AG10803 (cell line): ENCODE measurements around the gene TRIM41.

ENCODE experiments used
- DNase-seq: peaks from one replicate; pipeline ENCODE4 v3.0.0; 2010; ENCODE audit warnings: low read depth
- H3K4me3 ChIP-seq: 2 replicates; pipeline ENCODE4 v1.5.1; 2011; ENCODE audit warnings: mild to moderate bottlenecking, low read length, control low read depth
- TF ChIP-seq, protein P1 (sequence below): conservative IDR thresholded peaks from 2 replicates; pipeline ENCODE4 v1.5.1; 2011; ENCODE audit warnings: mild to moderate bottlenecking, low read length, control low read depth, inconsistent platforms

The TRIM41 gene

DNA sequence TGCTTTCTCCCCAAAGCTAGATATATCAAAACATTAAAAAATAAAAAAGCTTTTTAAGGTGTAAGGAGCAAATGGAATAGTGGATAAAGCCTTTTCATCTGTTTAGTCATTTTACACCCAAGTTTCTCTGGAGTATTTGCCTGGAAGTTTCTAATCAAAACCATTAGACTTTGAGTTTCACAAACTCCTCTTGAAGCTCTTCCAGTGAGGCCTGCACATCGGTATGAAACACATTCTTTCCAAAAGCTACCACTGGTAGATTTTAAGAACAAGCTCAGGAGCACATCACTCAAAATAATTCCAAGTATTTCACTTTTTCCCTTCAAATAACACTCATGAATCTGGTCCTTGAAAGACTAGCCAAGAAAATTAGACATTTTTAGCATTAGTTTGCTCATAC is 32.2 kb downstream of the TRIM41 start:
- TF ChIP-seq, protein P1, sequence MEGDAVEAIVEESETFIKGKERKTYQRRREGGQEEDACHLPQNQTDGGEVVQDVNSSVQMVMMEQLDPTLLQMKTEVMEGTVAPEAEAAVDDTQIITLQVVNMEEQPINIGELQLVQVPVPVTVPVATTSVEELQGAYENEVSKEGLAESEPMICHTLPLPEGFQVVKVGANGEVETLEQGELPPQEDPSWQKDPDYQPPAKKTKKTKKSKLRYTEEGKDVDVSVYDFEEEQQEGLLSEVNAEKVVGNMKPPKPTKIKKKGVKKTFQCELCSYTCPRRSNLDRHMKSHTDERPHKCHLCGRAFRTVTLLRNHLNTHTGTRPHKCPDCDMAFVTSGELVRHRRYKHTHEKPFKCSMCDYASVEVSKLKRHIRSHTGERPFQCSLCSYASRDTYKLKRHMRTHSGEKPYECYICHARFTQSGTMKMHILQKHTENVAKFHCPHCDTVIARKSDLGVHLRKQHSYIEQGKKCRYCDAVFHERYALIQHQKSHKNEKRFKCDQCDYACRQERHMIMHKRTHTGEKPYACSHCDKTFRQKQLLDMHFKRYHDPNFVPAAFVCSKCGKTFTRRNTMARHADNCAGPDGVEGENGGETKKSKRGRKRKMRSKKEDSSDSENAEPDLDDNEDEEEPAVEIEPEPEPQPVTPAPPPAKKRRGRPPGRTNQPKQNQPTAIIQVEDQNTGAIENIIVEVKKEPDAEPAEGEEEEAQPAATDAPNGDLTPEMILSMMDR: no peak

DNA sequence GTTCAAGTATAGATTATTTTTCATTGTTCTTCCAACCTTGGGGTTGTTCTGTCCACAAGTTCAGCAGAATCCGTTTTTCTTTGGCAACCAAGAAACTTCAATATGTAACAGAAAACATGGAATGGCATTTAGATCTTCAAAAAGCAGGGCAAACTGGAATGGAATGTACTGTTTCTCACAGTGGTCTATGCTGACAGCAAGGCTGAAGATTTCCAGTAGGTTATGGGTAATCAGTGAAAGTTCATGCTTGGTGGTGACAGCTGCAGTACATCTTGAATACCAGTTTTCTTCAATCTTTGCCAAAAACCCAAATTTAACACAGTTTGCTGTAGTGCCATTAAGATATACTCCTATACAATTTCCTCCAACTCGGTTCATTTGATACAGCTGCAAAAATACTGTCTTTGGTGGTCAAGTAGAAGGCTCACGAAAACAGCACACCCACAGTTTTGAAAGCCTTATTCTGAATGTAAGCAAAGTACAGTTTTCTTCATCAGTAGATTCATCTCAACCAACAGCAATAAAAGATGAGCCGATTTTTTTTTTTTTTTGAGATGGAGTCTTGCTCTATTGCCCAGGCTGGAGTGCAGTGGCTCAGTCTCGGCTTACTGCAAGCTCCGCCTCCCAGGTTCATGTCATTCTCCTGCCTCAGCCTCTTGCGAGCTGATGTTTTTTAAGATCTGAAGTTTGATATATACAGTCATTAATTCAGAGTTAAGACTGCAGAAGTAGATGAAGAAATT is 32.9 kb downstream of the TRIM41 start:
- peak; percentile 34 for DNase-seq
- no peak overlapping the region for H3K4me3 ChIP-seq
- TF ChIP-seq, protein P1: no peak

More for the DNA sequence above, 32.2 kb downstream of the TRIM41 start:
- peak; percentile 49 for DNase-seq
- H3K4me3 ChIP-seq: no peak overlapping the region

DNA sequence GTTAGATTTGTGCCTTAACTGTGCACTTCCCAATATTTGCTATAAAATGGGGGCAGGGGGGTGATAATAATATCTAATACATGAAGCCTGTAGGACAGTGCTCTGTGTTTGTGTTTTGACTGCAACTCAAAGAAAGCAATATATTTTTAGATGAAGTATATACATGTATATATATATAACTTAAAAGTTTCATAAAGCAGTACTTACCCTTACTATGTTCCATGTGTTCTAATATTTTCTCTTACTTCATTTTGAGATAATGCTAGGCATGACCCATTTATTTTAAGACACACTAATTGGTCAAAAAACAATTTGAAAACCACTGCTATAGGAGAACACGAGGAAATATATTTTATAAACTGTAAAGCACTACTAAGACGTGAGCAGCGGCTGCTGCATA is 35.5 kb downstream of the TRIM41 start:
- no peak for DNase-seq
- peak overlapping the region; percentile 99 for H3K4me3 ChIP-seq
- TF ChIP-seq, protein P1: no peak

DNA sequence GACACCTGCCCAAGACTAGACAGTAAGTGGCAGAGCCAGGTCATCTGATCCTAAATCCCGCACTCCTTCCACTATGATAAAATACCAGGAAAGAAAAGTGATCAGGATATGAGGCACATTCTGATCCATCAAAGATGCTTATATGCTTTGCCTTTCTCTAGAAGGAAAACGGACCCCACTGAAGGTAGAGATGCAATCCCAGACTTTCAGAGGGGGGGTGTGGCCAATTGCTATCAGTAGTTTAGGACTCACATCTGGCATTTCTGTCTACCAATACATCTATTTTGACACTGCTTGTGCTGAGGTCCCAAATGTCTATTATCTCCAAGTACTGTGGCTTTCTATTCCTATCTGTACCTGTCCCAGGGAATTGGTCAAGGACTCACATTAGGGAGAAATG is 36.2 kb downstream of the TRIM41 start:
- DNase-seq: no peak
- H3K4me3 ChIP-seq: peak overlapping the region; percentile 99
- TF ChIP-seq, protein P1: no peak

DNA sequence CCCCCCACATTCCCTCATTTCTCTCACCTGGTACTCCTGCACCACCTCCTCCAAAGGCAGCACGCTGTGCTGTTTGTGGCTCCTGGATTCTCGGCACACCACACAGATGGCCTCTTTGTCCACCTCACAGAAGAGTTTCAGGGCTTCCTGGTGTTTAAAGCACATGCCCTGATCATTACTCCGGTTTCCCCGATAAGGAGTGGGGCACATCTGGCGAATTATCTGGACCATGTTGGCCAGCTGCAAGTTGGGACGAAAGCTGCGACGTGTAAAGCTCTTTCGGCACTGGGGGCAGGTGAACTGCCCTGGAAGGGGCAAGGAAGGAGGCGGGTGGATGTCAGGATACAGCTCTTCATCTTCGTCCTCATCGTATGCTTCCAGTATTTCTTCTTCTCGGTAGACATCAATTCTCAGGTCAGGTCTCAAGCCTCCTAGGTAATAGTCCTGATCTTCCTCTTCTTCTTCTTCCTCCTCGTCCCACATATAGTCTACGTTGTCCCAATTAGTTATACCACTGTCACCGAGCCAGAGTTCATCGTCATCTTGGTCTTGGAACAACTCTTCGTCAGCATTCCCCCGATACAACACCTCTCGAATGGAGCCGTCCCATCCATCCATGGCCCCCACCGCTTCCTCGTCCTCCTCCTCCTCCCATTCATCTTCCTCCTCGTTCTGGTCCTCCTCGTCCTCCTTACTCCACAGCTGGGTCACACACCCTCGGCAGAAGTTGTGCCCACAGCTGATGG is 37.1 kb downstream of the TRIM41 start:
- no peak for DNase-seq
- peak overlapping the region; percentile 99 for H3K4me3 ChIP-seq
- TF ChIP-seq, protein P1: no peak

DNA sequence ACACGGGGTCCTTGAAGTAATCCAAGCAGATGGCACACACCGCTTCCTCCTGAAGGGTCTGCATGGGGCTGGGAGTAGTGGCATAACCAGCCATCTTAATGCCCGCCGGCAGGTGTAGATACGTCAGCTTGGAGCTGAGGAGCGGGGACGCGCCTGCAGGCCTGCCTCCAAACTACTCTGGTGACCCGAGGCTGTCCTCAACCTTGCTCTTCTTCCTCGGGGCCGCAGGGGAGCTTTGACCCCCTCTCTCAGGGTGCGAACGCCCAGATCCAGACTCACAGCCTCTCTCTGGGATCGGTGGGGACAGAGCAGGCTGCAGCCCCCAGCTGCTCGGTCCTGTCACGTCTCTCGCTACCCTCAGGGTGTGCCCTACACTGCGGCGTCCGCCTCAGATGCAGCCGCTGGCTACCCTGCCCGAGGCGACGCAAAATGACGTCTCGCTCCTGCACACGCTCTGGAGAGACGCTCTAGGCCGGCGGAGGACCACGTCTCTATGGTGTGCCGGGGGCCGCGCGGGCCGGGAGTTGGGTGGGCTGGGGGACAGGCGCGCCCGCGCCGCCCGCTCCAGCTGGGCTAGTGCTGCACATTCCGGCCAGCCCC is 37.7 kb downstream of the TRIM41 start, which contains the start of gene TRIM52:
Gene TRIM52, minus strand, starts transcription at position 424 of the 600 bp plus-strand sequence. Its CDS starts 330 bp downstream, at position 94.
- DNase-seq: peak; percentile 89
- TF ChIP-seq, protein P1: no peak
- H3K4me3 ChIP-seq: peak within 1 kb of the TSS; percentile 99
